HEK293 (cell line): Measurements from ENCODE around the gene ATP6V0C.

Source experiments
- EGR2 ChIP-seq: fragments of 450-650 bp; formaldehyde crosslinking; IDR thresholded peaks from 2 replicates; pipeline ENCODE4 v1.5.1; 2016; ENCODE audit warnings: low read depth, missing biosample characterization, missing genetic modification characterization
- KLF8 ChIP-seq: fragments of 450-650 bp; formaldehyde crosslinking; IDR thresholded peaks from 2 replicates; pipeline ENCODE4 v1.5.1; 2016; ENCODE audit warnings: missing biosample characterization, missing genetic modification characterization
- WT1 ChIP-seq: fragments of 450-650 bp; formaldehyde crosslinking; IDR thresholded peaks from 2 replicates; pipeline ENCODE4 v1.5.1; 2016; ENCODE audit warnings: missing biosample characterization, missing genetic modification characterization
- YY1 ChIP-seq: fragments of 450-650 bp; formaldehyde crosslinking; IDR thresholded peaks from 2 replicates; pipeline ENCODE4 v1.5.1; 2018; ENCODE audit warnings: missing biosample characterization, missing genetic modification characterization
- ZBTB1 ChIP-seq: fragments of 450-650 bp; formaldehyde crosslinking; IDR thresholded peaks from 2 replicates; pipeline ENCODE4 v1.5.1; 2016; ENCODE audit warnings: missing biosample characterization, missing genetic modification characterization
- ZBTB20 ChIP-seq: fragments of 450-650 bp; formaldehyde crosslinking; IDR thresholded peaks from 2 replicates; pipeline ENCODE4 v1.5.1; 2016; ENCODE audit warnings: missing biosample characterization, missing genetic modification characterization
- ZBTB8A ChIP-seq: fragments of 450-650 bp; formaldehyde crosslinking; IDR thresholded peaks from 2 replicates; pipeline ENCODE4 v1.5.1; 2016; ENCODE audit warnings: missing biosample characterization, missing genetic modification characterization
- ZNF10 ChIP-seq: fragments of 450-650 bp; formaldehyde crosslinking; IDR thresholded peaks from 2 replicates; pipeline ENCODE4 v1.5.1; 2017; ENCODE audit warnings: missing biosample characterization, missing genetic modification characterization
- ZNF169 ChIP-seq: fragments of 450-650 bp; formaldehyde crosslinking; IDR thresholded peaks from 2 replicates; pipeline ENCODE4 v1.5.1; 2016; ENCODE audit warnings: missing biosample characterization, missing genetic modification characterization
- ZNF23 ChIP-seq: fragments of 450-650 bp; formaldehyde crosslinking; IDR thresholded peaks from 2 replicates; pipeline ENCODE4 v1.5.1; 2016; ENCODE audit warnings: missing biosample characterization, missing genetic modification characterization, borderline replicate concordance
- ZNF311 ChIP-seq: fragments of 450-650 bp; formaldehyde crosslinking; IDR thresholded peaks from 2 replicates; pipeline ENCODE4 v1.5.1; 2017; ENCODE audit warnings: missing biosample characterization, missing genetic modification characterization, borderline replicate concordance
- ZNF623 ChIP-seq: fragments of 450-650 bp; formaldehyde crosslinking; IDR thresholded peaks from 2 replicates; pipeline ENCODE4 v1.5.1; 2016; ENCODE audit warnings: missing biosample characterization, missing genetic modification characterization
- ZNF629 ChIP-seq: fragments of 450-650 bp; formaldehyde crosslinking; IDR thresholded peaks from 2 replicates; pipeline ENCODE4 v1.5.1; 2017; ENCODE audit warnings: missing biosample characterization, missing genetic modification characterization
- ZNF664 ChIP-seq: fragments of 450-650 bp; formaldehyde crosslinking; IDR thresholded peaks from 2 replicates; pipeline ENCODE4 v1.5.1; 2016; ENCODE audit warnings: missing biosample characterization, missing genetic modification characterization
- ZNF791 ChIP-seq: fragments of 450-650 bp; formaldehyde crosslinking; IDR thresholded peaks from 2 replicates; pipeline ENCODE4 v1.5.1; 2016; ENCODE audit warnings: missing biosample characterization, missing genetic modification characterization
- TF ChIP-seq, protein P1 (sequence below): fragments of 450-650 bp; formaldehyde crosslinking; IDR thresholded peaks from 2 replicates; pipeline ENCODE4 v1.5.1; 2016; ENCODE audit warnings: missing biosample characterization, missing genetic modification characterization
- TF ChIP-seq, protein P2 (sequence below): fragments of 450-650 bp; formaldehyde crosslinking; IDR thresholded peaks from 2 replicates; pipeline ENCODE4 v1.5.1; 2016; ENCODE audit warnings: missing biosample characterization, missing genetic modification characterization, low read depth
- TF ChIP-seq, protein P3 (sequence below): fragments of 450-650 bp; formaldehyde crosslinking; IDR thresholded peaks from 2 replicates; pipeline ENCODE4 v1.5.1; 2016; ENCODE audit warnings: missing biosample characterization, missing genetic modification characterization, low read depth
- TF ChIP-seq, protein P4 (sequence below): fragments of 450-650 bp; formaldehyde crosslinking; conservative IDR thresholded peaks from 2 replicates; pipeline ENCODE4 v1.5.1; 2016; ENCODE audit warnings: low read depth, missing biosample characterization, missing genetic modification characterization
- TF ChIP-seq, protein P5 (sequence below): fragments of 450-650 bp; formaldehyde crosslinking; IDR thresholded peaks from 2 replicates; pipeline ENCODE4 v1.5.1; 2016; ENCODE audit warnings: missing biosample characterization, missing genetic modification characterization
- TF ChIP-seq, protein P6 (sequence below): fragments of 450-650 bp; formaldehyde crosslinking; IDR thresholded peaks from 2 replicates; pipeline ENCODE4 v1.5.1; 2017; ENCODE audit warnings: missing biosample characterization, missing genetic modification characterization
- TF ChIP-seq, protein P7 (sequence below): fragments of 450-650 bp; formaldehyde crosslinking; IDR thresholded peaks from 2 replicates; pipeline ENCODE4 v1.5.1; 2017; ENCODE audit warnings: missing biosample characterization, missing genetic modification characterization

The ATP6V0C gene

DNA sequence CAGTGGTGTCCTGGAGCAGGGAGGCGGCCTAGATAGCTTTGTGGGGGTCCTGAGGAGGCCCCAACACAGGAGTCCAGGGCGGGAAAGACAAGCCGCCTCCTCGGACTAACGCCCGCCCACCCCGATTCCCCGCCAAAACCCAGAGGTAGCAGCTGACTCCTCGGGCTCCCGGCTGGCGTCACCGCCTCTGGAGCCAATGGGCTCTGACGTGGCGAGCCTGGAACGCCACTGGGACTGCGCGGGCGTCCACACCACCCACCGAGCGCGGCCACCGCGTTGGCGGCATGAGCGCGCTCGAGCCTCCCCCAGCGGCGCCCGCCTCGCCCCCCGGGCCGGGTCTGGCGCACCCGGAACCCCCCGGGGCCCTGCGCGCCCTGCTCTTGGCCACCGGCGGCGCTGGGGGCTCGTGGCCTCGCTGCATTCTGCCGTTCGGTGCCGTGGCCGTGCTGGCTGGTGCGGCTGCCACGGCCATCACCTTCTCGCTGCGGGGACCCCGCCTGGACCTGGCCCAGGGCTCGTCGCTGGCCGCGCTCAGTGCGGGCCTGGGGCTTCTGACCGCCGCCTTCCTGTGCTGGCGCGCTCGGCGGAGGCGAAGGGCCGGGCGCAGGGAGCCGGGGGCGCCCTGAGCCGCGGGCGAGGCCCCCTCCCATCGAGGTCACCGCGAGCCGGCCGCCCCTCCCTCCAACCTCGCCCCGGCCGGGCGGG lies 46.1 kb upstream of the ATP6V0C start (continued):
- TF ChIP-seq, protein P1, sequence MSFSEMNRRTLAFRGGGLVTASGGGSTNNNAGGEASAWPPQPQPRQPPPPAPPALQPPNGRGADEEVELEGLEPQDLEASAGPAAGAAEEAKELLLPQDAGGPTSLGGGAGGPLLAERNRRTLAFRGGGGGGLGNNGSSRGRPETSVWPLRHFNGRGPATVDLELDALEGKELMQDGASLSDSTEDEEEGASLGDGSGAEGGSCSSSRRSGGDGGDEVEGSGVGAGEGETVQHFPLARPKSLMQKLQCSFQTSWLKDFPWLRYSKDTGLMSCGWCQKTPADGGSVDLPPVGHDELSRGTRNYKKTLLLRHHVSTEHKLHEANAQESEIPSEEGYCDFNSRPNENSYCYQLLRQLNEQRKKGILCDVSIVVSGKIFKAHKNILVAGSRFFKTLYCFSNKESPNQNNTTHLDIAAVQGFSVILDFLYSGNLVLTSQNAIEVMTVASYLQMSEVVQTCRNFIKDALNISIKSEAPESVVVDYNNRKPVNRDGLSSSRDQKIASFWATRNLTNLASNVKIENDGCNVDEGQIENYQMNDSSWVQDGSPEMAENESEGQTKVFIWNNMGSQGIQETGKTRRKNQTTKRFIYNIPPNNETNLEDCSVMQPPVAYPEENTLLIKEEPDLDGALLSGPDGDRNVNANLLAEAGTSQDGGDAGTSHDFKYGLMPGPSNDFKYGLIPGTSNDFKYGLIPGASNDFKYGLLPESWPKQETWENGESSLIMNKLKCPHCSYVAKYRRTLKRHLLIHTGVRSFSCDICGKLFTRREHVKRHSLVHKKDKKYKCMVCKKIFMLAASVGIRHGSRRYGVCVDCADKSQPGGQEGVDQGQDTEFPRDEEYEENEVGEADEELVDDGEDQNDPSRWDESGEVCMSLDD (tag by site-specific recombination), result peak; percentile 43; the same call in 1 of the 2 replicates
- peak; percentile 82 for TF ChIP-seq EGR2
- no peak for TF ChIP-seq ZNF623 (tag by site-specific recombination)
- TF ChIP-seq ZBTB1 (tag by site-specific recombination), result no peak
- TF ChIP-seq, protein P2, sequence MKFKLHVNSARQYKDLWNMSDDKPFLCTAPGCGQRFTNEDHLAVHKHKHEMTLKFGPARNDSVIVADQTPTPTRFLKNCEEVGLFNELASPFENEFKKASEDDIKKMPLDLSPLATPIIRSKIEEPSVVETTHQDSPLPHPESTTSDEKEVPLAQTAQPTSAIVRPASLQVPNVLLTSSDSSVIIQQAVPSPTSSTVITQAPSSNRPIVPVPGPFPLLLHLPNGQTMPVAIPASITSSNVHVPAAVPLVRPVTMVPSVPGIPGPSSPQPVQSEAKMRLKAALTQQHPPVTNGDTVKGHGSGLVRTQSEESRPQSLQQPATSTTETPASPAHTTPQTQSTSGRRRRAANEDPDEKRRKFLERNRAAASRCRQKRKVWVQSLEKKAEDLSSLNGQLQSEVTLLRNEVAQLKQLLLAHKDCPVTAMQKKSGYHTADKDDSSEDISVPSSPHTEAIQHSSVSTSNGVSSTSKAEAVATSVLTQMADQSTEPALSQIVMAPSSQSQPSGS, result peak; percentile 44; the same call in 1 of the 2 replicates
- no peak for TF ChIP-seq ZNF10
- 0 out of 2 replicates have a peak, but pooled peaks have one; percentile 16 for TF ChIP-seq ZBTB20
- TF ChIP-seq, protein P3, sequence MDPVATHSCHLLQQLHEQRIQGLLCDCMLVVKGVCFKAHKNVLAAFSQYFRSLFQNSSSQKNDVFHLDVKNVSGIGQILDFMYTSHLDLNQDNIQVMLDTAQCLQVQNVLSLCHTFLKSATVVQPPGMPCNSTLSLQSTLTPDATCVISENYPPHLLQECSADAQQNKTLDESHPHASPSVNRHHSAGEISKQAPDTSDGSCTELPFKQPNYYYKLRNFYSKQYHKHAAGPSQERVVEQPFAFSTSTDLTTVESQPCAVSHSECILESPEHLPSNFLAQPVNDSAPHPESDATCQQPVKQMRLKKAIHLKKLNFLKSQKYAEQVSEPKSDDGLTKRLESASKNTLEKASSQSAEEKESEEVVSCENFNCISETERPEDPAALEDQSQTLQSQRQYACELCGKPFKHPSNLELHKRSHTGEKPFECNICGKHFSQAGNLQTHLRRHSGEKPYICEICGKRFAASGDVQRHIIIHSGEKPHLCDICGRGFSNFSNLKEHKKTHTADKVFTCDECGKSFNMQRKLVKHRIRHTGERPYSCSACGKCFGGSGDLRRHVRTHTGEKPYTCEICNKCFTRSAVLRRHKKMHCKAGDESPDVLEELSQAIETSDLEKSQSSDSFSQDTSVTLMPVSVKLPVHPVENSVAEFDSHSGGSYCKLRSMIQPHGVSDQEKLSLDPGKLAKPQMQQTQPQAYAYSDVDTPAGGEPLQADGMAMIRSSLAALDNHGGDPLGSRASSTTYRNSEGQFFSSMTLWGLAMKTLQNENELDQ (tag by site-specific recombination), result no peak
- TF ChIP-seq KLF8 (tag by site-specific recombination), result peak; percentile 40; the same call in 1 of the 2 replicates
- TF ChIP-seq WT1 (tag by site-specific recombination), result peak; percentile 43
- TF ChIP-seq, protein P4, sequence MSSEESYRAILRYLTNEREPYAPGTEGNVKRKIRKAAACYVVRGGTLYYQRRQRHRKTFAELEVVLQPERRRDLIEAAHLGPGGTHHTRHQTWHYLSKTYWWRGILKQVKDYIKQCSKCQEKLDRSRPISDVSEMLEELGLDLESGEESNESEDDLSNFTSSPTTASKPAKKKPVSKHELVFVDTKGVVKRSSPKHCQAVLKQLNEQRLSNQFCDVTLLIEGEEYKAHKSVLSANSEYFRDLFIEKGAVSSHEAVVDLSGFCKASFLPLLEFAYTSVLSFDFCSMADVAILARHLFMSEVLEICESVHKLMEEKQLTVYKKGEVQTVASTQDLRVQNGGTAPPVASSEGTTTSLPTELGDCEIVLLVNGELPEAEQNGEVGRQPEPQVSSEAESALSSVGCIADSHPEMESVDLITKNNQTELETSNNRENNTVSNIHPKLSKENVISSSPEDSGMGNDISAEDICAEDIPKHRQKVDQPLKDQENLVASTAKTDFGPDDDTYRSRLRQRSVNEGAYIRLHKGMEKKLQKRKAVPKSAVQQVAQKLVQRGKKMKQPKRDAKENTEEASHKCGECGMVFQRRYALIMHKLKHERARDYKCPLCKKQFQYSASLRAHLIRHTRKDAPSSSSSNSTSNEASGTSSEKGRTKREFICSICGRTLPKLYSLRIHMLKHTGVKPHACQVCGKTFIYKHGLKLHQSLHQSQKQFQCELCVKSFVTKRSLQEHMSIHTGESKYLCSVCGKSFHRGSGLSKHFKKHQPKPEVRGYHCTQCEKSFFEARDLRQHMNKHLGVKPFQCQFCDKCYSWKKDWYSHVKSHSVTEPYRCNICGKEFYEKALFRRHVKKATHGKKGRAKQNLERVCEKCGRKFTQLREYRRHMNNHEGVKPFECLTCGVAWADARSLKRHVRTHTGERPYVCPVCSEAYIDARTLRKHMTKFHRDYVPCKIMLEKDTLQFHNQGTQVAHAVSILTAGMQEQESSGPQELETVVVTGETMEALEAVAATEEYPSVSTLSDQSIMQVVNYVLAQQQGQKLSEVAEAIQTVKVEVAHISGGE, result no peak
- no peak for TF ChIP-seq ZNF791 (tag by site-specific recombination)
- TF ChIP-seq ZNF629, result peak; percentile 94
- TF ChIP-seq, protein P5, sequence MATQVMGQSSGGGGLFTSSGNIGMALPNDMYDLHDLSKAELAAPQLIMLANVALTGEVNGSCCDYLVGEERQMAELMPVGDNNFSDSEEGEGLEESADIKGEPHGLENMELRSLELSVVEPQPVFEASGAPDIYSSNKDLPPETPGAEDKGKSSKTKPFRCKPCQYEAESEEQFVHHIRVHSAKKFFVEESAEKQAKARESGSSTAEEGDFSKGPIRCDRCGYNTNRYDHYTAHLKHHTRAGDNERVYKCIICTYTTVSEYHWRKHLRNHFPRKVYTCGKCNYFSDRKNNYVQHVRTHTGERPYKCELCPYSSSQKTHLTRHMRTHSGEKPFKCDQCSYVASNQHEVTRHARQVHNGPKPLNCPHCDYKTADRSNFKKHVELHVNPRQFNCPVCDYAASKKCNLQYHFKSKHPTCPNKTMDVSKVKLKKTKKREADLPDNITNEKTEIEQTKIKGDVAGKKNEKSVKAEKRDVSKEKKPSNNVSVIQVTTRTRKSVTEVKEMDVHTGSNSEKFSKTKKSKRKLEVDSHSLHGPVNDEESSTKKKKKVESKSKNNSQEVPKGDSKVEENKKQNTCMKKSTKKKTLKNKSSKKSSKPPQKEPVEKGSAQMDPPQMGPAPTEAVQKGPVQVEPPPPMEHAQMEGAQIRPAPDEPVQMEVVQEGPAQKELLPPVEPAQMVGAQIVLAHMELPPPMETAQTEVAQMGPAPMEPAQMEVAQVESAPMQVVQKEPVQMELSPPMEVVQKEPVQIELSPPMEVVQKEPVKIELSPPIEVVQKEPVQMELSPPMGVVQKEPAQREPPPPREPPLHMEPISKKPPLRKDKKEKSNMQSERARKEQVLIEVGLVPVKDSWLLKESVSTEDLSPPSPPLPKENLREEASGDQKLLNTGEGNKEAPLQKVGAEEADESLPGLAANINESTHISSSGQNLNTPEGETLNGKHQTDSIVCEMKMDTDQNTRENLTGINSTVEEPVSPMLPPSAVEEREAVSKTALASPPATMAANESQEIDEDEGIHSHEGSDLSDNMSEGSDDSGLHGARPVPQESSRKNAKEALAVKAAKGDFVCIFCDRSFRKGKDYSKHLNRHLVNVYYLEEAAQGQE, result no peak
- no peak for TF ChIP-seq ZNF664 (tag by site-specific recombination)
- TF ChIP-seq, protein P6, sequence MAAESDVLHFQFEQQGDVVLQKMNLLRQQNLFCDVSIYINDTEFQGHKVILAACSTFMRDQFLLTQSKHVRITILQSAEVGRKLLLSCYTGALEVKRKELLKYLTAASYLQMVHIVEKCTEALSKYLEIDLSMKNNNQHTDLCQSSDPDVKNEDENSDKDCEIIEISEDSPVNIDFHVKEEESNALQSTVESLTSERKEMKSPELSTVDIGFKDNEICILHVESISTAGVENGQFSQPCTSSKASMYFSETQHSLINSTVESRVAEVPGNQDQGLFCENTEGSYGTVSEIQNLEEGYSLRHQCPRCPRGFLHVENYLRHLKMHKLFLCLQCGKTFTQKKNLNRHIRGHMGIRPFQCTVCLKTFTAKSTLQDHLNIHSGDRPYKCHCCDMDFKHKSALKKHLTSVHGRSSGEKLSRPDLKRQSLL (tag by site-specific recombination), result peak; percentile 81
- no peak for TF ChIP-seq ZNF23 (tag by site-specific recombination)
- TF ChIP-seq, protein P7, sequence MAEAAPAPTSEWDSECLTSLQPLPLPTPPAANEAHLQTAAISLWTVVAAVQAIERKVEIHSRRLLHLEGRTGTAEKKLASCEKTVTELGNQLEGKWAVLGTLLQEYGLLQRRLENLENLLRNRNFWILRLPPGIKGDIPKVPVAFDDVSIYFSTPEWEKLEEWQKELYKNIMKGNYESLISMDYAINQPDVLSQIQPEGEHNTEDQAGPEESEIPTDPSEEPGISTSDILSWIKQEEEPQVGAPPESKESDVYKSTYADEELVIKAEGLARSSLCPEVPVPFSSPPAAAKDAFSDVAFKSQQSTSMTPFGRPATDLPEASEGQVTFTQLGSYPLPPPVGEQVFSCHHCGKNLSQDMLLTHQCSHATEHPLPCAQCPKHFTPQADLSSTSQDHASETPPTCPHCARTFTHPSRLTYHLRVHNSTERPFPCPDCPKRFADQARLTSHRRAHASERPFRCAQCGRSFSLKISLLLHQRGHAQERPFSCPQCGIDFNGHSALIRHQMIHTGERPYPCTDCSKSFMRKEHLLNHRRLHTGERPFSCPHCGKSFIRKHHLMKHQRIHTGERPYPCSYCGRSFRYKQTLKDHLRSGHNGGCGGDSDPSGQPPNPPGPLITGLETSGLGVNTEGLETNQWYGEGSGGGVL (tag by site-specific recombination), result peak; percentile 52; the same call in 1 of the 2 replicates
- peak; percentile 50; the same call in 1 of the 2 replicates for TF ChIP-seq YY1 (tag by site-specific recombination)
- peak; percentile 71 for TF ChIP-seq ZBTB8A (tag by site-specific recombination)
- TF ChIP-seq ZNF311 (tag by site-specific recombination), result no peak
- no peak for TF ChIP-seq ZNF169 (tag by site-specific recombination)
